ENCODE results near the gene TMEM231.

- TF ChIP-seq TARDBP (IDR thresholded peaks at IDR 0.05): no peak
- TF ChIP-seq FOXM1 (IDR thresholded peaks at IDR 0.05; ENCODE audit: borderline replicate concordance): no peak
- no peak for TF ChIP-seq SP1 (IDR thresholded peaks at IDR 0.05)
- no peak for TF ChIP-seq ARNT (IDR thresholded peaks at IDR 0.05)
- no peak for TF ChIP-seq ELF4 (IDR thresholded peaks at IDR 0.05)
- no peak for TF ChIP-seq BHLHE40 (IDR thresholded peaks at IDR 0.05; ENCODE audit: borderline replicate concordance)
- TF ChIP-seq, protein P1, sequence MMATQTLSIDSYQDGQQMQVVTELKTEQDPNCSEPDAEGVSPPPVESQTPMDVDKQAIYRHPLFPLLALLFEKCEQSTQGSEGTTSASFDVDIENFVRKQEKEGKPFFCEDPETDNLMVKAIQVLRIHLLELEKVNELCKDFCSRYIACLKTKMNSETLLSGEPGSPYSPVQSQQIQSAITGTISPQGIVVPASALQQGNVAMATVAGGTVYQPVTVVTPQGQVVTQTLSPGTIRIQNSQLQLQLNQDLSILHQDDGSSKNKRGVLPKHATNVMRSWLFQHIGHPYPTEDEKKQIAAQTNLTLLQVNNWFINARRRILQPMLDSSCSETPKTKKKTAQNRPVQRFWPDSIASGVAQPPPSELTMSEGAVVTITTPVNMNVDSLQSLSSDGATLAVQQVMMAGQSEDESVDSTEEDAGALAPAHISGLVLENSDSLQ (IDR thresholded peaks at IDR 0.05): no peak
- TF ChIP-seq SUZ12 (IDR thresholded peaks at IDR 0.05): no peak
Observed at GRCh38 chr16:75491876-75492275, 64.2 kb downstream of the TMEM231 start.
